GM10248 (cell line): ENCODE results near the gene MYO5A.
"Not testable (repeated sequence)": the region's sequence is repeated elsewhere in the genome, so short reads cannot be mapped to it uniquely, and the experiment has no call there.

Experiments used
- CTCF ChIA-PET: fragments of 300-600 bp; sonication (Branson Sonifier 250); formaldehyde crosslinking; extraction: SDS; loops from one replicate; lab custom pipeline; 2021; ENCODE audit warnings: antibody characterized with exemption; lab: Yijun Ruan, JAX
- POLR2A ChIA-PET: fragments of 350-650 bp; sonication (Branson Sonifier 250); formaldehyde crosslinking; extraction: SDS; loops from one replicate; lab custom pipeline; 2020; ENCODE audit warnings: antibody characterized with exemption; lab: Yijun Ruan, JAX
- DNase-seq: peaks from one replicate; pipeline ENCODE4 v3.0.0; 2012; ENCODE audit errors: extremely low spot score
- CTCF ChIP-seq: IDR thresholded peaks from 2 replicates; pipeline ENCODE4 v1.5.1; 2012; ENCODE audit warnings: mild to moderate bottlenecking, low read depth; ENCODE audit errors: extremely low read depth, missing control alignments, control extremely low read depth

Gene MYO5A

GRCh38 chr15:52441841-52442240, 86.8 kb downstream of the MYO5A start:
- CTCF ChIA-PET, result interaction anchor here (0.7 to 1.9 kb wide), 8 partner anchors 8 to 110 kb away, joined by 3 to 6 read pairs (median 4); no protein-coding TSS in a partner anchor
- no peak for DNase-seq
- POLR2A ChIA-PET, result no interaction called here
- TF ChIP-seq CTCF, result no peak

- DNase-seq, result no peak
- no peak for TF ChIP-seq CTCF
- ChIA-PET POLR2A (no interaction called here), CTCF (interaction anchor here (1.5 to 1.6 kb wide), 2 partner anchors 20 to 24 kb away, joined by 3 to 4 read pairs; no protein-coding TSS in a partner anchor)
Observed at GRCh38 chr15:52440946-52441345, 87.7 kb downstream of the MYO5A start.

GRCh38 chr15:52440414-52440813, 88.3 kb downstream of the MYO5A start:
- no peak for DNase-seq
- TF ChIP-seq CTCF, result no peak
- POLR2A ChIA-PET, result no interaction called here
- CTCF ChIA-PET, result interaction anchor here (1.5 to 1.6 kb wide), 2 partner anchors 19 to 25 kb away, joined by 3 to 4 read pairs; no protein-coding TSS in a partner anchor

GRCh38 chr15:52439470-52439869, 89.2 kb downstream of the MYO5A start:
- ChIA-PET POLR2A (no interaction called here), CTCF (interaction anchor here (1.3 to 1.4 kb wide), 2 partner anchors 22 to 37 kb away, joined by 4 read pairs; no protein-coding TSS in a partner anchor)
- TF ChIP-seq CTCF, result no peak
- DNase-seq, result no peak

GRCh38 chr15:52439042-52439441, 89.6 kb downstream of the MYO5A start:
- DNase-seq, POLR2A ChIA-PET: not testable (repeated sequence)
- CTCF ChIA-PET, result interaction anchor here (1.3 to 1.4 kb wide), 2 partner anchors 22 to 37 kb away, joined by 4 read pairs; no protein-coding TSS in a partner anchor

GRCh38 chr15:52438047-52438446, 90.6 kb downstream of the MYO5A start:
- POLR2A ChIA-PET, result no interaction called here
- no peak for TF ChIP-seq CTCF
- CTCF ChIA-PET, result interaction anchor here (1.0 to 1.4 kb wide), 4 partner anchors 21 to 61 kb away, joined by 3 to 4 read pairs (median 4); no protein-coding TSS in a partner anchor
- no peak for DNase-seq

- ChIA-PET POLR2A (no interaction called here), CTCF (interaction anchor here (1.0 to 1.3 kb wide), 2 partner anchors 29 to 61 kb away, joined by 3 to 4 read pairs; no protein-coding TSS in a partner anchor)
- DNase-seq, result no peak
- TF ChIP-seq CTCF, result no peak
Observed at GRCh38 chr15:52437646-52438045, 91.0 kb downstream of the MYO5A start.
